Measurements from ENCODE around the gene COL5A1.
A peak's percentile ranks its signal among the peaks of the same experiment; 100 is the strongest.

Gene COL5A1

DNA sequence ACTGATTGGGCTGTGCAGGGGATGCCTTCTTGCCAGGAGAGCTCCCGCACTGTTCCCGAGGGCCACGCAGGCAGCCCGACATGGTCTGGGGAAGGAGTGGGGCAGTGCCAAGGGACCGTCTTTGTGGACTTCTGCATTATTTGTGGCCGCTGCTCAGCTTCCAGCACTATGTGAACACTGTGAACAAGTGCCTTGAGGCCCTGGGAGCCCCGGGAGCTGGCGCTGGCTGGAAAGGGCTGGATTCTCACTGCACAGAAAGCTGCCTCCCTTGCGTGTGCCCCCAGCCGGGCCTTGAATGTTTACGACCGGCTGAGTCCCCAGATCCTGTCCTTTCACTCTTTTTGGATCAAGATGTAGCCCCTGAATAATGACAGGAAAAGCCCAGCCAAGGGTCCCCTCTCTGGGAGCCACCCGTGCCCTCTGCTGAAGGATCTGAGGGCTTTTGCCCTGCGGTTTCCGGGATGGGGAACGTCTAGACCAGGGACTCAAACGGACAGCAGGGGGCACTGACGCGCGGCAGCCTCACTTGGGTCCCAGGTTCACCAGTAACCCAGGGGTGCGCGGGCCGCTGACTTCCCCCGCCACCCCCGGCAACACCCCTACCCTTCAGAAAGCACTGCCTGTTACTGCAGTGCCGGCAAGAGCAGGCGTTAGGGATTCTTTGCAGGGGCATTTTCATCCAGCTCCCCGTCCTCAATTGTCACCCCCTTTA, 140.1 kb downstream of the COL5A1 start:
- Histone ChIP-seq H3K36me3 (peaks cover 14 to 70% (median 19%) of the 10 kb centered on the region in 3 donors), H3K4me3 (no peak overlapping the region), H3K27me3 (no peaks in the 10 kb centered on the region), H3K4me1 (peaks cover 0 to 22% (median 6%) of the 10 kb centered on the region in 4 donors), H3K27ac (no peak overlapping the region), H3K9me3 (no peaks in the 10 kb centered on the region)
- intact Hi-C loops (cut with DNase I; ENCODE audit: low total_unique reads), result no loop called here
- DNase-seq, result no peak
- TF ChIP-seq, protein P1, sequence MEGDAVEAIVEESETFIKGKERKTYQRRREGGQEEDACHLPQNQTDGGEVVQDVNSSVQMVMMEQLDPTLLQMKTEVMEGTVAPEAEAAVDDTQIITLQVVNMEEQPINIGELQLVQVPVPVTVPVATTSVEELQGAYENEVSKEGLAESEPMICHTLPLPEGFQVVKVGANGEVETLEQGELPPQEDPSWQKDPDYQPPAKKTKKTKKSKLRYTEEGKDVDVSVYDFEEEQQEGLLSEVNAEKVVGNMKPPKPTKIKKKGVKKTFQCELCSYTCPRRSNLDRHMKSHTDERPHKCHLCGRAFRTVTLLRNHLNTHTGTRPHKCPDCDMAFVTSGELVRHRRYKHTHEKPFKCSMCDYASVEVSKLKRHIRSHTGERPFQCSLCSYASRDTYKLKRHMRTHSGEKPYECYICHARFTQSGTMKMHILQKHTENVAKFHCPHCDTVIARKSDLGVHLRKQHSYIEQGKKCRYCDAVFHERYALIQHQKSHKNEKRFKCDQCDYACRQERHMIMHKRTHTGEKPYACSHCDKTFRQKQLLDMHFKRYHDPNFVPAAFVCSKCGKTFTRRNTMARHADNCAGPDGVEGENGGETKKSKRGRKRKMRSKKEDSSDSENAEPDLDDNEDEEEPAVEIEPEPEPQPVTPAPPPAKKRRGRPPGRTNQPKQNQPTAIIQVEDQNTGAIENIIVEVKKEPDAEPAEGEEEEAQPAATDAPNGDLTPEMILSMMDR (IDR thresholded peaks at IDR 0.05), result no peak

DNA sequence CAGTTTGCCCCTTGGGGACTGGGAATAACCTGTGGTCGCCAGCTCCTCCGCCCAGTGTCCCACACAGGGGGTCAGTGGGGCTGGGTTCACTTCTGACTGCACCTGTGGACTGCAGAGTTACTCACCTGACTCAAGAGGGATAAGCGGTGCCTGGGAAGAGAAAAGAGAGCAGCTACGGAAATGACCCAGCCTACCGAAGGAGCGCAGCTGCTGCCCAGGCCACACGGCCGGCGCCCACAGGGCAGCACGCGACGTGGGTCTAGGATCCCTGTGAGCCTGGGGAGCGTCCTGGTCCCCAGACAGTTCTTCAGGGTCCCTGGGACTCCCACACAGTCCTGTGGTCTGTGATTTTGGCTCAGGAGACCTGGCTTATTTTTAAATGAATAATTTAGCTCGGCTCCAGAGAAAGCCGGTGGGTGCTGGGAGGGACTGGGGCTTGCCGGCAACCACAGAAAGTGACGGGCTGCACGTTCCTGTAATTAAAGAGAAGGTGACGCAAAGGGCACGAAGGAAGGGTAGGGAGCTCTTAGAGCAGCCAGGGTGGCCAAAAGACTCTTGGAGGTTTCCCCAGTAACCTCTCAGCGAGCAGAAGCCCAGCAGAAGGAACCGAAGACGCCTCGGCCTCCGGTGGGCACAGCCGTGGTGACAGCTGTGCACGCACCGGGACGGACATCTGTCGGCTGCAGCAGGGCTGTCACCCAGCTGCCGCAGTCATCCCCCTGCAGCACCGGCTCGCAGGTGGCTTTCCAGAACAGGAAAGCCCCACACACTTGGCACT, 141.5 kb downstream of the COL5A1 start:
- H3K36me3 ChIP-seq, result peaks cover 14 to 78% (median 15%) of the 10 kb centered on the region in 3 donors
- TF ChIP-seq, protein P1 (IDR thresholded peaks at IDR 0.05), result no peak
- no peaks in the 10 kb centered on the region for H3K9me3 ChIP-seq
- no peak for DNase-seq
- peaks cover 0 to 21% (median 5%) of the 10 kb centered on the region in 4 donors for H3K4me1 ChIP-seq
- intact Hi-C loops (cut with DNase I; ENCODE audit: low total_unique reads), result no loop called here
- no peaks in the 10 kb centered on the region for H3K27me3 ChIP-seq
- H3K27ac ChIP-seq, result no peak overlapping the region
- H3K4me3 ChIP-seq, result no peak overlapping the region

DNA sequence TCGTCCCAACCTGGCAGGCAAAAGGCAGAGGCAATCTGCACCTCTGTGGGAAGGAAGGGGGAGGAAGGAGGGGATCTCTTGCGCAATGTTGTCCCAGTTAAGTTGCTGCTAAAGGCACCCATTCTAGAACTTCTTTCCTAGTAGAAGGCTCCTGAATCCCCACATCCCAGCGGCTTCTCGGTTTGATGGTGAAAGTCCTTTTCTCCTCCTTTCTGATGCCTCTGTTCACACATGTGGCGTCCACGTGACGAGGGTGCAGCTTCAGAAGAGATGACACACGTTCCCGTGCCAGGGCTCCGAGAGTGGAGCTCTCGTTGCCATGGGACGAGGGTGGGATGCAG, 142.1 kb downstream of the COL5A1 start:
- no peaks in the 10 kb centered on the region for H3K9me3 ChIP-seq
- peak in 1 of 2 donors; percentile 57 for DNase-seq
- H3K27ac ChIP-seq, result no peak overlapping the region
- H3K4me3 ChIP-seq, result no peak overlapping the region
- H3K36me3 ChIP-seq, result peaks cover 14 to 83% (median 15%) of the 10 kb centered on the region in 3 donors
- peaks cover 0 to 16% (median 2%) of the 10 kb centered on the region in 4 donors for H3K4me1 ChIP-seq
- H3K27me3 ChIP-seq, result no peaks in the 10 kb centered on the region
- TF ChIP-seq, protein P1 (IDR thresholded peaks at IDR 0.05), result no peak
- intact Hi-C loops (cut with DNase I; ENCODE audit: low total_unique reads), result no loop called here

DNA sequence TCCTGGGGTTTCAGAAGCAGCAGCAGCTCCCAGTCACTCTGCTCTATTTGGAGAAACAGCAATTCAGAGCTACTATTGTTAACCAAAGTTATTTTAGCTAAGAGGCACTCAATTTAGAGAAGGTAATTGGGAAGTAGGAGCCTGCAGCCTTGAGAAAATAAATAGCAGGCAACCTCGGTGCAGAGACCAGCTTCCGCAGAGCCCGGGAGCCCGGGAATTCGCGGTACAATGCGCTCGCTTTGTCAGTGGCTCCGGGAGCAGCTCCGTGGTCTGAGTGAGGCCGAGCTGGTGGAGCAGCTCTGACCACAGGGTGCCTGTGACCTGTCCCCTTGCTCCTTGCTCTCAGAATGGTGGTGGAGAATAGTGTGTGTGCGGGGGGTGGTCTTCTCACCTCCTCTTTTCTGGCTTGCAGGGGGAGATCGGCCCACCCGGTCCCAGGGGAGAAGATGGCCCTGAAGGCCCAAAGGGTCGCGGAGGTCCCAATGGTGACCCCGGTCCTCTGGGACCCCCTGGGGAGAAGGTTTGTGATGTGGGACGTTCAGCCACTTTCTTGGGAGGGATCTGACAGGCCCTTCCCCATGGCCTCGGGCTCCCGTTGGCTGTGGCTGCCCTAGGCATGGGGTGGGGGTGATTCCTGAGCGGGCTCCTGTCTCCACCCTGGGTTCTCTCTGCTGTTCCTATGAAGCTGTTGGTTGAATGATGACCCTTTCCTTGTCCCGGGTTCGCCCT, 143.1 kb downstream of the COL5A1 start:
- no peaks in the 10 kb centered on the region for H3K9me3 ChIP-seq
- intact Hi-C loops (cut with DNase I; ENCODE audit: low total_unique reads), result no loop called here
- no peak overlapping the region for H3K27ac ChIP-seq
- peaks cover 0 to 10% (median 0%) of the 10 kb centered on the region in 4 donors for H3K4me1 ChIP-seq
- H3K36me3 ChIP-seq, result peaks cover 20 to 90% (median 23%) of the 10 kb centered on the region in 3 donors
- no peak overlapping the region for H3K4me3 ChIP-seq
- no peak for DNase-seq
- H3K27me3 ChIP-seq, result no peaks in the 10 kb centered on the region
- TF ChIP-seq, protein P1 (IDR thresholded peaks at IDR 0.05), result no peak

DNA sequence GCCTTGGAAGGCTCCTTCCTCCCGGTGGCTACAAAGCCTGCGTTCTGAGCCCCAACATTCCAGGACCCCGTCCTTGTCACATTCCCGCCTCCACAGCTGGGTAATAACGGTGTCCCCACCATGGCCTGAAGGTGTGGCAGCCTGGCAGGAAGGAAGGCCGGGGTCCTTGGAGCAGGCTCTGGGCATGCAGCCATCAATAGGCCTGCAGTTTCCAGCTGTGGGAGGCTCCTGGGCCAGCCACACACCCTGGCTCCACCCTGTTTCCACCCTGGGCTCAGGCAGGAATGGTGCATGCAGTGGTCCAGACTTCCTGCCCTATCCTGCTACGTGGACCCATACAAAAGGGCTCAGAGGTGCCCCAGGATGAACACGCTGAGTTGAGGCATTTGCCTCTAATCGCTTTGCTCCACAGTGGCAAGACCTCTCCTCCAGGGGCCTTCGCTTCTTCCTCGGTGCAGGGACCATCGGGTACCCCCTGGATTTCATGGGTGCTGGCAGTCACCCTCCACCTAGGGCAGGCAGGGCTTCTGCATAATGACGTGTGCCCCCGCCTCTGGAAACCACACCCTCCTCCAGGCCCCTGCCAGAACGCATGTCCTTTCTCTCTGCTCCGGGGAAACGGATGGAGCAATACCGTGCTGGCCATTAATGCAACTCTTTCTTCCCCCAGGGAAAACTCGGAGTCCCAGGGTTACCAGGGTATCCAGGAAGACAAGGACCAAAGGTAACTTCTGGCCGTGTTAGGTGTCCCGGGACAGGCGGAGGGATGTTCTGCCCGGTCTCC, 143.9 kb downstream of the COL5A1 start:
- Histone ChIP-seq H3K4me1 (peaks cover 0 to 10% (median 0%) of the 10 kb centered on the region in 4 donors), H3K27ac (no peak overlapping the region), H3K4me3 (no peak overlapping the region), H3K36me3 (peaks cover 18 to 88% (median 22%) of the 10 kb centered on the region in 3 donors), H3K9me3 (no peaks in the 10 kb centered on the region), H3K27me3 (no peaks in the 10 kb centered on the region)
- TF ChIP-seq, protein P1 (IDR thresholded peaks at IDR 0.05), result no peak
- DNase-seq, result peak in 1 of 2 donors; percentile 41
- intact Hi-C loops (cut with DNase I; ENCODE audit: low total_unique reads), result no loop called here

Data from tibial artery (tissue), 4 donors.